Fibroblast of peridontal ligament (primary cell): Measurements from ENCODE around the gene MEST.
"Not testable (repeated sequence)": the region's sequence is repeated elsewhere in the genome, so short reads cannot be mapped to it uniquely, and the experiment has no call there.

Experiments
- DNase-seq: peaks from one replicate; pipeline ENCODE4 v3.0.0-alpha.2; 2010; ENCODE audit errors: extremely low read depth

The MEST gene

DNA sequence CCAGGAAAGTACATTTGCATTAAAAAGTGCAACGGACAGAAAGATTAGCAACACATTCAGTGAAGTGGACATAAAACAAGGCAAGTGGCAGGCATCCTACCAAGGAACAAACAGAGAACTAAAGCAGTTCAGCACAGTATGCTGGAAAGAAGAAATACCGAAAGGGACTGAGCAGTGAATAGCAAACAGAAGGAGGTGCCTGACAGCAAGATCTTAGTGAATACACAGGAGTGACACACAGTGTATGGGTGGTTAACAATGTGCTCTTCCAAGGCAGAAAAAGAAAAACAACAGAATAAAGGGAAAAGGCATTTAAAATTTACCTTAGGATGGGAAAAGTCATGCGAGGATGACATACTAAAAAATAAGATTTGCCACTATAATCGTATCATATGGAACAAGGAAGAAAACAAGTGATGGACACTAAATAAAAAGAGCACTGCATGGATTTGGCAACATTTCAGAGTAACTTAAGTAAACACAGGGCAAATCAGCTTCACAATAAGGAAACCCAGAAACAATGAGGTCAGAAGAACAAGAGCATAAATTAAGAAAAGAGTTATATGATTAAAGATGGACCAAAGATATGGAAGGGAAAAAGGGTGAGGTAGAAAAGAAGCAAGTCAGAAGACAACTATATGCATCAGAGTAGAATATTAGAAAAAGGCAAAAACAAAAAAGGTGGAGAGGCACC is 29.5 kb downstream of the MEST start:
- DNase-seq = no peak

DNA sequence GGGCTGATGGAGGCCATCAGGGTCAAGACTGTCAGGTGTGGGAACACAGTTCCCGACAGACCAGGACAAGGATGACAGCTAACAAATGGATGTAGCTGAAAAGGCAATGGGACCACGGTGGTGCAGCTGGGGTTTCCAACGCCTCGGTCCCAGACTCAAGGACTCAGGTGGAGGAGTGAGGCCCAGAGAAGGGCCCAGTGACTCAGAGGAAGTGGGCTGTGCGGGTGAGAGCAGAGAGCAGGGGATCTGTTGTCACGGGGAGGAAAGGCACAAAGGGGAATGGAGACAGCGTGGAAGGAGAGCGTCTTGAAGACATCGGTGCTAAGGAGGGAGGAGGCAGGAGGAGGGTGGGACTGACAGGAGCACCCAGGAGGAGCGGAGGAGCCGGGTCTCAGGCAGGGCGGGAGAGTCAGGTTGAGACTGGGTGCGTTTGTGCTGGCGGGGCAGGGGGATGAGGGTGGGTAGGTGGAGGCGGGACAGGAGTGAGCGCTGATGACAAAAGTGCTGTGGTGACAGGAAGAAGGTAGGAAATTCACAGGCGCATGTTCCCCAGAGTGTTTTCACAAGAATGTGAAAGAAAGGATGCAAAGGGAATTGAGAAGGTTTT is 31.7 kb downstream of the MEST start:
- not testable (repeated sequence) for DNase-seq

DNA sequence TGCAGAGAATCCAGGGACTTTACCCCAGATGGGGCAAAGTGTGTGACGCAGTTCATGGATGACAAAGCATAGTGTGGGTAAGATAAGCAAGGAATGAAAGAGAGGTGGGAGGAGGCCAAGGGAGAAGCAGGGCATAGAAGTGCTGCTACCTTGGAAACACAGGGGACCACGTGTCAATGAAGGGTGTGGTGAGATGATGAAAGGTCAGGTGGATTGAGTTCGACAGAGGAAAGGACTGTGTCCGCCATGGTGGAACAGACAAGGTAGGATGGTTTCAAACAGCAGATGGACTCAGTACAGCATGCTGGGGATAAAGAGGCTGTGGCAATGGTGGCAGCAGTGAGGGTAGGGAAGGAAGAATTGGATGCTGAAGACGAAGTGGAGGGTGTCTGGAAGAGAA is 32.7 kb downstream of the MEST start:
- no peak for DNase-seq

DNA sequence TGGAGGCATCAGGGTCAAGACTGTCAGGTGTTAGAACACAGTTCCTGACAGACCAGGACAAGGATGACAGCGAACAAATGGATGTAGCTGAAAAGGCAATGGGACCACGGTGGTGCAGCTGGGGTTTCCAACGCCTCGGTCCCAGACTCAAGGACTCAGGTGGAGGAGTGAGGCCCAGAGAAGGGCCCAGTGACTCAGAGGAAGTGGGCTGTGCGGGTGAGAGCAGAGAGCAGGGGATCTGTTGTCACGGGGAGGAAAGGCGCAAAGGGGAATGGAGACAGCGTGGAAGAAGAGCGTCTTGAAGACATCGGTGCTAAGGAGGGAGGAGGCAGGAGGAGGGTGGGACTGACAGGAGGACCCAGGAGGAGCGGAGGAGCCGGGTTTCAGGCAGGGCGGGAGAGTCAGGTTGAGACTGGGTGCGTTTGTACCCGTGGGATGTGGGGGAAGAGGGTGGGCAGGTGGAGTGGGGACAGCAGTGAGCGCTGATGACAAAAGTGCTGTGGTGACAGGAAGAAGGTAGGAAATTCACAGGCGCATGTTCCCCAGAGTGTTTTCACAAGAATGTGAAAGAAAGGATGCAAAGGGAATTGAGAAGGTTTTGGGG is 36.0 kb downstream of the MEST start:
- DNase-seq = not testable (repeated sequence)

DNA sequence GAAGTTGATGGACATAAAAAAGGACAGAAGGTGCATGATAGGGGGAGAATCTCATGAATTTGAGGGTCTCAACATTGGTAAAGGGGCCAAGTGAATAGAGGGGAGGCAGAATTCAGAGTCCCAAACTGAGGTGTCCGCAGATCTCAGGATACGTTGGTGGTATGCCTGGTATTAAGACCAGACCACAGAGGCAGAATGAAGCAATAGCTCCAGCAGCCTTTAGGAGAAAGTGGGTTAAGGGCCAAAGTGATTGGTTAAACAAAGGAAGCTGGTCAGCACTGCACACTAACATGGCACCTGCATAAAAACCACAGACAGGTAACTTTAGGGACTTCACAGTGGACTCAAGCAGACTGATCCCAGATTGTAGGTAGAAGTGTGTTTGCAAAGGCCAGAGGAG is 37.5 kb downstream of the MEST start:
- DNase-seq = peak; percentile 8

DNA sequence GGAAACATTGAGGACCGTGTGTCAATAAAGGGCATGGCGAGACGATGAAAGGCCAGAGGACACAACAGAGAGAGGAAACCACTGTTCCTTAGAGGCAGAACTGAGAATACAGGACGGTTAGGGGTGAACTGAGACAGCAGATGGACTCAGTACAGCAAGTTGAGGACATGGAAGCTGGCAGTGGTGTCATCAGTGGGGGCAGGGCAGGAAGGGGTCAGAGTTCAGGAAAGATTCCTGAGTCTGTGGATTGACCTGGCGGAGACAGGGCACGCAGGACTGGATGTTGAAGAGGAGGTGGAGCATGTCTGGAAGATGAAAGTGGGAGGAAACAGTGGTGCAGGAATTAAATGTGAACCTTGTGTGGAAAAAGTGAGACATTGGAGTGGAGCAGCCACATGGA is 46.0 kb downstream of the MEST start:
- not testable (repeated sequence) for DNase-seq

DNA sequence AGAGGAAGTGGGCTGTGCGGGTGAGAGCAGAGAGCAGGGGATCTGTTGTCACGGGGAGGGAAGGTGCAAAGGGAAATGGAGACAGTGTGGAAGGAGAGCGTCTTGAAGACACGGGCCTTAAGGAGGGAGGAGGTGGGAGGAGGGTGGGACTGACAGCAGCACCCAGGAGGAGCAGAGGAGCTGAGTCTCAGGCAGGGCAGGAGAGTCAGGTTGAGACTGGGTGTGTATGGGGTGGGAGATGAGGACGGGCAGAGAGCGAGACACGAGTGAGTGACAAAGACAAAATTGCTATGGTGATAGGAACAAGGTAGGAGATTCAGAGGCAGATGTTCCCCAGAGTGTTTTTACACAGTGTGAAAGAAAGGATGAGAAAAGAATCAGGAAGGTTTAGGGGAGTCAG is 49.4 kb downstream of the MEST start:
- not testable (repeated sequence) for DNase-seq

DNA sequence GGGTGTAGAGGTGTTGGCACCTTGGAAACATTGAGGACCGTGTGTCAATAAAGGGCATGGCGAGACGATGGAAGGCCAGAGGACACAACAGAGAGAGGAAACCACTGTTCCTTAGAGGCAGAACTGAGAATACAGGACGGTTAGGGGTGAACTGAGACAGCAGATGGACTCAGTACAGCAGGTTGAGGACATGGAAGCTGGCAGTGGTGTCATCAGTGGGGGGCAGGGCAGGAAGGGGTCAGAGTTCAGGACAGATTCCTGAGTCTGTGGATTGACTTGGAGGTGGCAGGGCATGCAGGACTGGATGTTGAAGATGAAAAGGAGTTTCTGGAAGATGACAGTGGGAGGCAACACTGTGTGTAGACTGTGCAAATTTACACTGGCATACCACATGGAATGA is 50.4 kb downstream of the MEST start:
- not testable (repeated sequence) for DNase-seq

DNA sequence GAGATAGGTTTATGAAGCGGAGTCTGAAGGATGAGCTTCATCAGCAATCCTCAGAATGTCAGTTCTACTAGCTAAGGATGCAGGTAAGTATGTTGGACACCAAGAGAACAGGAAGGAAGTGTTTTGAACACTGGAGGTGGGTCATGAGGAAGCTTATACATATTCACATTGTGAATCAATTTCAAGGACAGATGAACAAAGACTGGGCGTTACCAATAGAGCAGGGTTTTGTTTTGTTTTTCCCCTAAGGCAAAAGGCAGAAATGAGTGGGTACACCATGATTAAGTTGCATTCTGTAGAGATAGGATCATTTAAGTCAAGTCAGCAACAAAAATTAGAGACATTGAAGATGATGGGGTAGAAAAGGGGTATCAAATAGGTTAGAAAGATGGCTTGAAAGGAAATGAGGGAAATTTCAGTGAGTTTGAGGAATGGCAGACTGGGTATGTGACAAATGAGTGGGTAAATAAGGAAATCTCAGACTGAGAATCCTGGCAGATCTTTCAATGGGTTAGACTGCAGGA is 51.7 kb downstream of the MEST start:
- DNase-seq = no peak

DNA sequence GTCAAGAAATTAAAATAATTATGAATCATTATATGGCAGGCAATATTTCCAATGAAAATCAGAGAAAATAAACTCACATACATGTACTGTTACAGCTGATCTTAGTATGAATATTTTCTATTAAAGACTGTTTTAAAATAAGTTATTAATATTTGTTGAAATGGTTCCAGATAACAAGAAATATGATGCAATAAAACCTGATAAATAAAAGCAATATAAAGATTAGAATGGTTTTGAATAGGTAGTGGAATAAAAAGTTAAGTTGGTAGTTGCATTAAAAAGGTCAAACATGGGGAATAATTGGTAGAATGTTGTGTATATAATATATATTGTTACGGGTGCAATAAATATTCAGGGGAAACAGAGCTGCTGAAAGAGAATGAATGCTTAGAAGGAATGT is 52.5 kb downstream of the MEST start:
- DNase-seq = no peak

DNA sequence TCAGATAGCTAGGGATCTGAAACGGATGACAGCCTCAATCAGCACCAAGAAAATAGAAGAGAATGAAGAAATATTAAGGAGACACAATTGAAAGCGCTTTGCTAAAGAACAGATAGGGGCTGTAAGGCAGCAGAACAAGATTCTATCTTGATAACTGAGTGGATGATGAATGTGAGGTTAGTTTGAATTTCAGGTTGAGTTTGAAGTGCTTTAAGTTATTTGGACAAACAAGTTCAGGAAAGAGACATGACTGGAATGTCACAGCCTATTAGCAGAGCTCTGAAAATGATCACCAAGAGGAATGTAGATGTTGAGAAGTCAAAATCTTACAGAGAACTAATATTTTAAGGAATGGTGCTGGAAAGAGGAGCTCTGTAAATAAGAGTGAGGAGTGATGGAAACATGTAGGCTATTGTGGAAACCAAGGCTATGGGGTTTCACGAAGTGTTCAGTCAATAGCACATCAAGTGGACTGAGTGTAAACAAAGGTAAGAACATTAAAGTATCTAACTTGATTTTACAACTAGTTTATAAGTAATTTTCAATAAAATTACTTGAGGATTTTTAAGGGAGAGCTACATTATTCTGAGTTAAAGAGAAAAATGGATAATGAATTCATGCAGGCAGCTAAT is 61.6 kb downstream of the MEST start:
- DNase-seq = no peak

DNA sequence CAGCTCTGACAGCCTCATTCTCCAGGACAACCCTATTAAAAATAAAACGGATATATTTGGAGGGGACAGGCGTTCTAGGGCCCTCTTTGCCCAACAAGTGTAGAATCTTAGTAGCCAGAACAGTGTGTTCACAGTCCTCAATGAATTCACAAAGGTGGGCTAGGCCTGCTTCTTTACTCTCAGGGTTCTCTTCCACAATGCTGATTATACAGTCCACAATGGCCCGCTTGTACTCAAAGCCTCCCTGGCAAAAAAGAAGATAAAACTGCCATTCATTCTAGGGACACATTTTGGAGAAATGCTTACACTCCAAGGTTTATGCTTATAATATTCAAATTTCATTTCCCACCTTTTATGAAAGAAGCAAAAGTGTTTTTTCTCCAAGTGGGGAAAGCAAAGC is 62.6 kb downstream of the MEST start:
- DNase-seq = no peak
